HG02610 (cell line): Measurements from ENCODE around the gene DDX54.
"Not testable (repeated sequence)": the region's sequence is repeated elsewhere in the genome, so short reads cannot be mapped to it uniquely, and the experiment has no call there.

Experiments used
- ATAC-seq: cut with Tn5 transposase; IDR thresholded peaks from one replicate; pipeline ENCODE4 v1.9.1; 2021; ENCODE audit warnings: mild to moderate bottlenecking, moderate library complexity; ENCODE audit not compliant: unreplicated experiment

DDX54 gene

GRCh38 chr12:113220593-113221180 lies 35.4 kb upstream of the DDX54 start:
- ATAC-seq = no peak

DNA sequence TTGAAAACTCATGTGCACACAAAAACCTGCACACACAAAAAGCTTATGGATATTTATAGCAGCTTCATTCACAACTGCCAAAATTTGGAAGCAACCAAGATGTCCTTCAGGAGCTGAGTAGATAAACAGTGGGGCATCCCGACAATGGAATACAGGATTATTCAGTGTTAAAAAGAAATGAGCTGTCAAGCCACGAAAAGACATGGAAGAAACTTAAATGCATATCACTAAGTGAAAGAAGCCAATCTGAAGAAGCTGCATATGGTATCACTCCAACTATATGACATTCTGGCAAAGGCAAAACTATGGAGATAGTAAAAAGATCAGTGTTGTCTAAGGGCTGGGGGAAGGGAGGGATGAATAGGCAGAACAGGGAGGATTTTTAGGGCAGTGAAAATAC lies 30.7 kb upstream of the DDX54 start:
- ATAC-seq = no peak

DNA sequence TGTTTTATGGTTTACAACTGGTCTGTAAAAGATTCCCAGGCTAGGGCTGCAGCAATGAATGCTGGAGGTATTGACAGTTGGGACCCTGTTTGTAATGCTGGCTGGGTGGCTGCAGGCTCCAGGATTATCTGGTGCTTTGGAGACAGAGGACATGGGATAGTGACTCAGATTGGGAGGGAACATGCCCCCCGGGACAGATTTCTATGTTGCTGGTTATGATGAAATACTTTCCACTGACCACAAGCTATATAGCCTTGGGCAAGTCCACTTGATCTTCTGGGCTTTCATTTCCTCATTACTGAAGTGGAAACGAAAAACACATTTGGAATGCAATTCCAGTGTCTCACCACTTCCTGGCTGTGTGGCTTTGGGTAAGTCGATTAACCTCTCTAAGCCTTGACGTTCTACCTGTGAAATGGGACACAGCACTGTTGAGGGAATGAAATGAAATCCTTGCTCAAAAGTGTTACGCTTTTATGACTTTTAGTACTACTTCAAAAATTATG lies 29.7 kb upstream of the DDX54 start:
- peak; percentile 55 for ATAC-seq

DNA sequence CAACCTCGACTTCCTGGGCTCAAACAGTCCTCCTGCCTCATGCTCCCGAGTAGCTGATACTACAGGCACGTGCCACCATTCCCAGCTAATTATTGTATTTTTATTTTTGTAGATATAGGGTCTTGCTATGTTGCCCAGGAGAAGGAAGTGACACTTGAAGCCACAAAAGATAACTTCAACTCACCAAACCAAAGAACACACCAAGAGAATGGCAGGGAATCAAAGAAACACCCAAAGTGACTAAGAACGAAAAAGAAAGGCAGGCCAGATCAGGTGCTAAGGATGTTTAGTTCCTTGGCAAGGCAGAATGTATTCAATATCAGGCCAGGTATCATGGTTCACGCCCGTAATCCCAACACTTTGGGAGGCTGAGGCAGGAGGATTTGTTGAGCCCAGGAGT lies 25.9 kb upstream of the DDX54 start:
- ATAC-seq = no peak

- peak; percentile 77 for ATAC-seq
Observed at GRCh38 chr12:113208041-113208934, 23.0 kb upstream of the DDX54 start.

DNA sequence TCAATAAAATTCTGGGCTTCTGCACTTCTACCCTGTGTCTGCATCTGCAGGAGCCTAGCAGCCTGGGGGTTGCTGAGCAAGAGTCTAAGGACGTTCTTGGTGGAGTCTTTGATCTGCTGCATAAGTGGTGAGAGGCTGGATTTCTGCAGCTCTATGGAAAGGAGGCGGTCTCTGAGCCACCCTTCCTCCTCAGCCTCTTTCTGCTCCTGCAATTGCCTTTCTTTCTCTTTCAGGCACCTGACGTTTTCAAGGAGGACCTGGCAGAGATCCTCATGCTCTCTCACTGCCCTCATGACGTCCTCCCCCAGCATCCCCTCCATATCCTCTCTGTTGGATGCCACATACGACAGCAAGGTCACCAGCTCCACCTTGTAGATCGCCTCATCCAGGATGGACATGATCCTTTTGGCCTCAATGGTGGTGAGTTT lies 22.3 kb upstream of the DDX54 start:
- no peak for ATAC-seq

GRCh38 chr12:113206802-113207201 lies 21.5 kb upstream of the DDX54 start:
- not testable (repeated sequence) for ATAC-seq

DNA sequence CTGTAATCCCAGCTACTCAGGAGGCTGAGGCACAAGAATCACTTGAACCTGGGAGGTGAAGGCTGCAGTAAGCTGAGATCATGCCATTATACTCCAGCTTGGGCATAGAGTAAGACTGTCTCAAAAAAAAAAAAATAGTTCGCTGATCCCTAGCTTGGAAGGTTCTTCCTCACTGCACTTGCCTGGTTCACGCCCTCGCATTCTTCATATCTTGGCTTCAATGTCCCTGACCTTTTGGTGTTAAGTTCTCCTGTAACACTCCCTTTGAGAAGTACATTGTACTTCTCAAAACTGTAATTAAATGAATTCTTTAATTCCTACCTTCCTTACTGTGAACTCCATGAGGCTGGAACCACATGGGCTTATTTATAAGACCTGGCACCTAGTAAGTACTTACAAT lies 19.5 kb upstream of the DDX54 start:
- no peak for ATAC-seq

DNA sequence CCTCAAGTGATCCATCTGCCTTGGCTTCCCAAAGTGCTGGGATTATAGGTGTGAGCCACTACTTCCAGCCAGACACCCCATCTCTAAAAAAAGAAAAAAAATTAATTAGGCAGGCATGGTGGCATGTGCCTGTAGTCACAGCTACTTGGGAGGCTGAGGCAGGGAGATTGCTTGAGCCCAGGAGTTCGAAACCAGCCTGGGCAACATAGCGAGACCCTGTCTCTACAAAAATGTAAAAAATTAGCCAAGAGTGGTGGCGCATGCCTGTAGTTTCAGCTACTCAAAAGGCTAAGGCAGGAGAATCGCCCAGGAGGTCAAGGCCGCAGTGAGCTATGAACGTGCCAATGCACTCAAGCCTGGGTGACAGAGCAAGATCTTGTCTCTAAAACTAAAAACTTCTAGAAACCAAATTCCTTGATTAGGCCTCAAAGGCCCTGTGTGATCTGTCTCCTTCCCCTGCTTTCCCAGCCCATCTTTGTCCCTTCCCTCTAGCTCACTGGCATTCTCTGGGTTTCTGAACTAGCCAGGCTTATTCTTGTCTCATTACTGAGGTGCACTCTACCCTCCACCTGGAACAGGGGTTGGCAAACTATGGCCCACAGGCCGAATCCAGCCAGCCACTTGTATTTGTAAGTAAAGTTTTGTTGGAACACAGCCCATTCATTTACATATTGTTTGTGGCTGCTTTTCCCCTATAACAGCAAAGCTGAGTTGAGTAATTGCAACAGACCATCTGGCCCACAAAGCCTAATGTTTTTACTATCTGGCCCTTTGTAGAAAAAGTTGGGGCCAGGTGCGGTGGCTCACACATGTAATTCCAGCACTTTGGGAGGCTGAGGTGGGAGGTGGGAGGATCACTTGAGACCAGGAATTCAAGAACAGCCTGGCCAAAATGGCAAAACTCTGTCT lies 18.8 kb upstream of the DDX54 start:
- no peak for ATAC-seq

- ATAC-seq = no peak
Observed at GRCh38 chr12:113202300-113203075, 17.2 kb upstream of the DDX54 start.

GRCh38 chr12:113201187-113202177 lies 16.2 kb upstream of the DDX54 start:
- no peak for ATAC-seq

DNA sequence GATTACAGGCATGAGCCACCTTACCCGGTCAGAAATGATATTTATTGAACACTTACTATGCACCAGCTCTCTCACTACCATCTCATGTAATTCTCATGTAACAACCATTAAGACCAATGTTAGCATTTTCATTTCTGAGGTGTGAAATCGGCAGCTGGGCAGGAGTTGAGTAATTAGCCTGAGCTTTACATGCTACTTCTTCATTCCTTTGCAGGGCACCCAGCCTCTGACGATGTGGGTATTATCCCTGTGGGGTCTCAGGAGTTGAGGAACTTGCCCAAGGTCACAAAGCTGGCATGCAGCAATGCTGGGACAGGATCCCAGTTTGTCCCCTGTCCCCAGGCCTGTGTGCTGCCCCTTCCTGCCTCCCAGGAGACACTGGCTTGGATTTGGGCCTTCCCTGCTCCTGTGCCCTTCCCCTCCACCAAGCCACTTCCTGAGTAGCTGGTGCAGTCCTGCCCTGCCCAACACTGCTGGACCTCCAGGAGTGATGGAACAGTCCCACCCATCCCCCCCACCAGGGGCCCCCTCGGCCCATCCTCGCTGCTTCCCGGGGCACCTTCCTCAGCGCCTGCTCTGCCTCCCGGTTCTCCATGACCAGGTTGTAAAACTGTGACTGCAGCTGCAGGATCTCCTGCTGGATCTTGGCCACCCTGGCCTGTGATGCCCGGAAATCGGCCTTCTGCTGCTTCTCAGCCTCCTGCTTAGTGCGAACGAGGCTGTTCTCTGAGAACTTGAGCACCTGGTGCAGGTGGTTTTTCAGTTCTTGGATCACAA lies 14.9 kb upstream of the DDX54 start:
- ATAC-seq = no peak

GRCh38 chr12:113198296-113198695 lies 13.0 kb upstream of the DDX54 start:
- ATAC-seq = no peak

GRCh38 chr12:113197518-113198077 lies 12.3 kb upstream of the DDX54 start:
- ATAC-seq = no peak

DNA sequence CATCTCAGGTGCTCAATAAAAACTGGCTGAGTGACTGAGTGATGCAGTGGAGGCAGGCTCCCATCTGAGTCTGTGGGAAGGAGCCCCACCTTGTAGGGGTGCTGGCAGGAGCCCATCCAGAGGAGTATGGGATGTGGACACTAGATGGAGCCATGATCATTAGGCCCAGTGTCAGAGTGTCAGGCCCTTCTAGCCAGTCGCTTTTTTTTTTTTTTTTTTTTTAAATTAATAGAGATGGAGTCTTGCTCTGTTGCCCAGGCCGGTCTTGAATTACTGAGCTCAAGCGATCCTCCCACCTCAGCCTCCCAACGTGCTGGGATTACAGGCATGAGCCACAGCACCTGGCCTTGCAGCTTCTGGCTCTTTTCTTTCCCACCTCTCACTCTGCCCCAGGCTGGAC lies 11.7 kb upstream of the DDX54 start:
- peak; percentile 76 for ATAC-seq

DNA sequence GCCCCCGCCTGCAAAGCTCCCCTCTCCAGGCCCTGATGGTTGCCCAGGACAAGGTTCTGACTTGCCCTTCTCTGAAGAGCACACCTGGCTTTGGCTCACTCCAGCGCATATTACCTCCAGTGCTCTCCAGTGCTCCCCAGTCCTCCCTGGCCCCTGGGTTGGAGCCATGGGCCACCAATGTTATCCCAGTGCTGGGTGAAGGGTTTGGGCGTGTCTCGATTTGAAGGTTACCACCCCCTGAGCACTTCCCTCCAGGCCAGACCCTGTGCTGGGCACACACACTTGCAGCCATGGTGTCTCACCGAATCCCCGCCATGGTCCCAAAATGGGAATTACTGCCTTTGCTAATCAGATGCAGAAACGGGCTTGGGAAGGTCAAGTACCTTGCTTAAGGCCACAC lies 11.3 kb upstream of the DDX54 start:
- no peak for ATAC-seq

DNA sequence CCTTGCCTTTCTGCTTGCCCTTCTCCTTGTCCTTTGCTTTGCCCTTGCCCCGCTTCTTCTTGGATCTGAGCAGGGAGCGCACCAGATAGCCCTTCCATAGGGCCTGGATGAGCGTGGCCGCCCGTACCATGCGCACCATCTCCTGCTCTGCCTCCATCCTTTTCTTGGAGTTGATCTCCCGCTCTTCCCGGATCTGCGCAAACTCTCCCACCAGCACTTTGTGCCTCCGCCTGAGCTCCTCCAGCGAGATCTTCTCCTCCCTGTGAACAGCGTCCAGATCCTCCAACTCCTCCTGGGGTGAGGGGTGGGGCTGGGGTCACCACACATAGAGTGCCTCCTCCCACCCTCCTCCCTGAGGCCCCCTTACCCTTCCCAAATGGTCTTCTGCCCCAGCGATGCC lies 10.3 kb upstream of the DDX54 start:
- no peak for ATAC-seq

- ATAC-seq = no peak
Observed at GRCh38 chr12:113194971-113195391, 9.7 kb upstream of the DDX54 start.
